HG03354 (cell line): Measurements from ENCODE around the gene PPEF2.
"Not testable (repeated sequence)": the region's sequence is repeated elsewhere in the genome, so short reads cannot be mapped to it uniquely, and the experiment has no call there.

Experiments
- ATAC-seq: cut with Tn5 transposase; IDR thresholded peaks from one replicate; pipeline ENCODE4 v1.9.1; 2021; ENCODE audit warnings: mild to moderate bottlenecking; ENCODE audit not compliant: unreplicated experiment, poor library complexity, severe bottlenecking

PPEF2 gene, protein sequence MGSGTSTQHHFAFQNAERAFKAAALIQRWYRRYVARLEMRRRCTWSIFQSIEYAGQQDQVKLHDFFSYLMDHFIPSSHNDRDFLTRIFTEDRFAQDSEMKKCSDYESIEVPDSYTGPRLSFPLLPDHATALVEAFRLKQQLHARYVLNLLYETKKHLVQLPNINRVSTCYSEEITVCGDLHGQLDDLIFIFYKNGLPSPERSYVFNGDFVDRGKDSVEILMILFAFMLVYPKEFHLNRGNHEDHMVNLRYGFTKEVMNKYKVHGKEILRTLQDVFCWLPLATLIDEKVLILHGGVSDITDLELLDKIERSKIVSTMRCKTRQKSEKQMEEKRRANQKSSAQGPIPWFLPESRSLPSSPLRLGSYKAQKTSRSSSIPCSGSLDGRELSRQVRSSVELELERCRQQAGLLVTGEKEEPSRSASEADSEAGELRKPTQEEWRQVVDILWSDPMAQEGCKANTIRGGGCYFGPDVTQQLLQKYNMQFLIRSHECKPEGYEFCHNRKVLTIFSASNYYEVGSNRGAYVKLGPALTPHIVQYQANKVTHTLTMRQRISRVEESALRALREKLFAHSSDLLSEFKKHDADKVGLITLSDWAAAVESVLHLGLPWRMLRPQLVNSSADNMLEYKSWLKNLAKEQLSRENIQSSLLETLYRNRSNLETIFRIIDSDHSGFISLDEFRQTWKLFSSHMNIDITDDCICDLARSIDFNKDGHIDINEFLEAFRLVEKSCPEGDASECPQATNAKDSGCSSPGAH

DNA sequence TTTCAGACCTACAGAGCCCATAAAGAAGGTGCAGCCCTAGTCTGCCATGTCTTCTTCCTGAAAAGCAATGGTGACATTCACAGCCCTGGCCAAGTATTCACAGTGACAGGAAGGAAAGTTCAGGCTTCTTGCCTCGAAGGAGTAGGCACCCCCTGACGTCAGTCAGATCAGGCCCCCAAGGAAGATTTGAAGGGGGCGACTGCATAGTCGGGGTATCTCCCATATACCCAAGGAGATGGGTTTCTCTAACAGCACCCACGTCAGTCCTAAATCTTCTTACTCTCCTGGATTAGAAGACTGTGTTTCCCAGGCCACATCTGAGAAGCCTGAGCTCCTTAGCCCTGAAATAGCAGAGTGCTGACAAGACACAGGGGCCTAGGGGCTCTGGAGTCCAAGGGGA, at the start of gene PPEF2:
PPEF2 (minus strand) TSS at position 101 of the 400 bp plus-strand sequence. CDS start 6,127 bp downstream, outside the sequence.
- ATAC-seq, result no peak

DNA sequence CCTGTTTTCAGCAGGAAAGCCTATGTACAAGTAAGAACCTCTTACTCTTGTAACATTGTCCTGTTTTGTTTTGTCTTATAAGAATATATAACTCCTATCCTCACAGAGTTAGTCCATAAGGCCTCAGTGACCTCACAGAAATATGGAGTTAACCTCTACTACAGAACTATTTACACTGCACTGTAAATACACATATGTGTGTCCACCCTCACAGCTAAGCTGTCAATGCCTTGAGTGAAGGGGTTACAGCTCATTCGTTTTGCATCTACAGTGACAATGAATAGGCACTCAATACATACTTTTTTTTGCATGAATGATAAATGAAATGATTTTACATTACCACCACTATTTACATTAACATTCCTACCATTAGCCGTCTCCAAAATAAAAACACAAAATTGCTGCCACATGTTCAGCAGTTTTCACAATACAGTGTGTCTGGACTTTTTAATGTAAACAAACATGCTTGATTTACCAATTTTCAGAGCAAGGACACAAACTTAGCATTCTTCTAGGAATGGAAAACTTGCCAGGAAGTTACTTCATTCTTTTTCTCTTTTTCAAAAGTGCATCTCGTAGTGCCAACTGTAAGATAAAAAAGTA, 48.1 kb upstream of the PPEF2 start:
- no peak for ATAC-seq

DNA sequence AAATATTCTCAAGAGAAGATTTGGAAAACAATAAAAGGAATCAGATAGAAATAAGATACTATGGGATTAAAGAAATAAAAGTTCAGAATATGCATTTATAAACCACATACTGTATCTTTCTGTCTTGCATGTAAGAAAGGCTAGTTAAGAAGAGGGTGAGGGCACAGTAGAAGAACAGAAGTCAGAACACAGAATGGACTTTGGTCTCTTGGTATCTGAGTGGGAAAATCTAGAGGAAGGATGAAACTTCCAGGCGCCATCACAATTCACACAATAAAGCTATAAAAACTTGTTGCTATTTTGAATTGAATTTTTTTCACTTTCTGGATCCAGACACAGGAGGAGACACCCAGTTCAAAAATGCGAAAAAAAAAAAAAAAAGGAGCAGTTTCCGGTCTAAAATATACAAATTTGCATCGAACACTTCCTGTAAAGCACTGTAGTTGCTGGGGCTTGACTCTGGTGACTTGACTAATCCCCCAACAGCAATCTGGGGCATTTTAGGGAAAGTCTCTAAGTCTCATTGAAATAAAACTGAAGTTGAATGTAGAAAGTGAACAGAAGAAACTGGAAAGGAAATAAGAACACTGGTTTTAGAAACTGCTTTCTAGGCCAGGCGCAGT, 46.7 kb upstream of the PPEF2 start:
- peak; percentile 87 for ATAC-seq

DNA sequence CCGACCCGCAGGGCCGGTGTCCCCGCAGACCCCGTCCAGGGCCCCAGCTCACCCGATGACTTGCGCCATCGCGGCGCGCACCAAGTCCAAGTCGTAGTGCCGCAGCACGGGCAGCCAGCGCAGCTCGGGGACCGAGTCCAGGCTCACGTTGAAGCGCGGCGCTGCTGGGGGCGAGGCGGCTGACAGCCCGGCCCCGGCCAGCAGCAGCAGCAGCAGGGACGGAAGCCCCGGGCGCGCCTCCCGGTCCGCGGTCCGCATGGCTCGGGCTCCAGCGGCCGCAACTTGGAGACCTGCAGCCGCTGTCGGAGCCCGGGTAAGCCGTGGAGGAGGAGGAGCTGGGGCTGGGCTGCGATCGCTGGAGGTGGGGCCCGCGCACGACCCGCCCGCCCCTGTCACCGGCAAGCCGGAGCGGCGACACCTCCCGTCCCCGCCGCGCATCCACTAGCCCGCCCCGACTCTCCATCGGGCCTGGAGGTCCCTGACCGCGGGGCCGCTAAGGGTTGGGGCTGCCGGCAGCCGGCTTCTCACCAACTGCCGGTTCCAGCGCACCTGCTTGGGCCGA, 38.5 kb upstream of the PPEF2 start, which contains the start of gene NAAA:
NAAA (minus strand) TSS at position 322 of the 562 bp plus-strand sequence; CDS start at position 258, 64 bp downstream.
- peak; percentile 77 for ATAC-seq

DNA sequence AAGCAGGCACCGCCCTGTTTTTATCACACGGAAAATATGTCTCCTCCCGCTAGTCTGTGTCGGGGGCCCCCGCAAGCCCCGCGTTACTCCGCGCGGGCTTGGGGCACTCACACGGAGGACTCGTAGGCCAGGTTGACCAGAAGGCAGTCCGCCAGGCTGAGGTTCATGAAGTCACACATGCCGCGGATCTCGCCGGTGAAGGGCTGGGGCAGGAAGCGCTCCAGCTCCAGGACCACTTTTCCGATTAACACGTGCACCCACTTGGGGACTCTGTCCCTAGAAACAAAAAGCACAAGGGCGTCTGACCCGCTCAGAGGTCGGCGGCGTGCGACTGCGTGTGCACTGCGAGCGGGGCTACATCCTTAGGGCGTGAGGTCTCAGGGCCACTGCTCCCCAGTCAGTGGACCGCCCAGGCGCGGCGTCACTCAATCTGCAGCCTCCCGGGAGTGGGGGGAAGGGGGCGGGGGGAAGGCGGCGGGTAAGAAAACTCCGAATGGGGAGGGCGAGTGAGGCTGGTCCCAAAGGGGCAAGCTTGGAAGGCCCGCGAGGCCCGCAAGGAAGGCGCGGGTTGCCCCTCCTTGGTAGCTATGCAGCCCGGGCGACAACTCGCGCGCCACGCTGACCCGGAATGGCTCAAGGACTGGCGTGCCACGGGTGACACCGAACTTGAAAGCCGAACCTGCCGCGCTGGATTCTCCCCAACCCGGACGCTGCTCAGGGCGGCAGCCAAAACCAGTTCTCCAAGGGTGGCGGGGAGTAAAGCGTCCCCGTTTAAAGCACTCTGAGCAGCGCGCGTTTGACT, 37.8 kb upstream of the PPEF2 start:
- ATAC-seq, result peak; percentile 70

DNA sequence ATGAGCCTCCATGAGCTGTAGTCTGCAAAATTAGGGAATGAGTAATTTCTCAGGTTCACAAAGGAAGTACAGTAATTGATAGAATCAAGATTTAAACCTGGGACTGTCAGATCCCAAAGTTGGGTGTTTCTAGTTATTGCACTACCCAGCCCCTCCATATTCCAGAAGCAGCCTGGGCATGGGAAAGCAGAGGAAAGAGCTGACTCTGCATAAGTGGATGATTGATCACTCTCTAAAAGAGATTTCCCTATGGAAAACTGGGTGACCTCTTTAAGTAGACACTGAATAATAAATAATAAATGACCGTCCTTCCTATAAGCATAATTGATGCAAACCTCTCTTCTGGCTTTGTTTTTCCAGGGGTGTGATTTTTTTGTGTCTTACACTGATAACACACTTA, 33.4 kb upstream of the PPEF2 start:
- no peak for ATAC-seq

DNA sequence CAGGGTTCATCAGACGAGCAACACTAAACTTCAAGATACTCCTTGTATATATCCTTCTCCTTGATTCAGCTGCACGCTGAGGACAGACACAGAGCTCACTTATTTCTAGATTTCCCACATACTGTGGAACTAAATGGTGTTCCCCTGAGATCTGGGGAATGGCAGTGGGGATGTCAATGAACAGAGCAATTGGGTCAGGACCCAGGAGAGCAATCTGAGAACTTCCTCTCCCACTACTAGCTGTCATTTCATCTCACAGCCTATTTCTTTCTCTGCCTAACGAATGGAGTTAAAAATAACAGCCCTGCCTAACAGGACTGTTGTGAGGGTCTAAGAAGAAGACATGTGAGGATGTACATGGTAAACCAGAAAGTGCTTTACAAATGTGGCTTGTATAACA, 27.9 kb upstream of the PPEF2 start:
- no peak for ATAC-seq

DNA sequence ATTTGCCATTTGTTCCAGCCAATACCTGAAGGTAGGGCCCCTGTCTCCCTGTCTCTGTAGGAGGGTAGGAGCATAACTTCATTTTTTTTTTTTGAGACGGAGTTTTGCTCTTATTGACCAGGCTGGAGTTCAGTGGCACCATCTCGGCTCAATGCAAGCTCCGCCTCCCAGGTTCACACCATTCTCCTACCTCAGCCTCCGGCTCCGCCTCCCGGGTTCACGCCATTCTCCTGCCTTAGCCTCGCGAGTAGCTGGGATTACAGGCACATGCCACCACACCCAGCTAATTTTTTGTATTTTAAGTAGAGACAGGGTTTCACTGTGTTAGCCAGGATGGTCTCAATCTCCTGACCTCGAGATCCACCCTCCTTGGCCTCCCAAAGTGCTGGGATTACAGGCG, 22.7 kb upstream of the PPEF2 start:
- ATAC-seq, result not testable (repeated sequence)

DNA sequence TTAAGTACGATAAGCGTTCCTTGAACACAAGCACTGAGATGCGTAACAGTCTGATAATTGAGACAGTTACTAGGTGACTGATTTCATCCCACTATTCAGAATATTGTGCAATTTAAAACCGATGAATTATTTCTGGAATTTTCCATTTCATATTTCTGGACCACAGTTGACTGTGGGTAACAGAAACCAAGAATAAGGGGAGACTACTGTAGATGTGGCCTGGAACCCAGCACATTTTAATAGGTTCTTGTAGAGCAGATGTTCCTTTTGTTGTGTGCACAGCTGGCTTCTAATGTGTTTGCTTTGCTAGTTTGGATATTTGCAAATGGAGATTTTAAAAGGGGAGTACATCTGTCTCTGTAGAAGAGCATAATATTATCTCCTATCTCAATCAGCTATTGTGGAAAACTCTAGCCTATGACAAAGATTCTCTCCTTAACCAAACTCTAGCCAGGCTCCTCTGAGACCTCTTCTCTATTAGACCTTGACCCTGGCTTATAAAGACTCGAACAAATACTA, 22.1 kb upstream of the PPEF2 start:
- no peak for ATAC-seq

DNA sequence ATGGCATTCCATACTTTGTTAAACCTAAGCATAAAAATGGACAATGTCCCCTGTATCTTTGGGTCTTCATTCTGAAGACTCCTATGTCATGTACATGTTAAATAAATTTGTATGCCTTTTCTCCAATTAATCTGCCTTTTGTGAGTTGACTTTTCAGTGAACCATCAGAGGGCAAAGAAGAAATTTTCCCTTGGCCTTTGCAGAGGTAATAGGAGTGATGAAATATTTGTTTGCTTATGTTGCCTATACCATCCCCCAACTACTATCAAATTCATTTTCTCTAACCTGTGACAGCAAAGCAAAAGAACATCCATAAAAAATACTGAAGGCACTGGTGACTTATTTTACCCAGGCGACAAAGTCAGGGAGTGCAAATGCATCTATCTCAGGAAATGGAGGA, 20.3 kb upstream of the PPEF2 start:
- no peak for ATAC-seq

DNA sequence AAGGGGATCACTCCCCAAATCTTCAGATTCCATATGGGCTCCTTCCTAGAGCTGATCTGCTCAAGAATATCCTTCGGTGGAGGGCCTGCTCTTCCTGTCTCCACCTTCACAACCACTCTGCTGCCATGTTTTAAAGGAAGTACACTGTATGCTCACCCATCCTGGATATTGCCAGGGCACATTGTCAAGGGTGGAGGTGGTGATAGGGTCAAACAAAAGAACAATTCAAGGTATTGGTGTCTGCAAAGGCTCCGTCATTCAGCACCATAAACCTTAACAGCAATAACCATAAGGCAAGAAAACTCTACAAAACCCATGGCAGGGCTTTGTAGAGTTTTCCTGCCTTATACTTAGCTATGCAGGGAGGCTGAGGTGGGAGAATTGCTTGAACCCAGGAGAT, 19.7 kb upstream of the PPEF2 start:
- ATAC-seq, result no peak

DNA sequence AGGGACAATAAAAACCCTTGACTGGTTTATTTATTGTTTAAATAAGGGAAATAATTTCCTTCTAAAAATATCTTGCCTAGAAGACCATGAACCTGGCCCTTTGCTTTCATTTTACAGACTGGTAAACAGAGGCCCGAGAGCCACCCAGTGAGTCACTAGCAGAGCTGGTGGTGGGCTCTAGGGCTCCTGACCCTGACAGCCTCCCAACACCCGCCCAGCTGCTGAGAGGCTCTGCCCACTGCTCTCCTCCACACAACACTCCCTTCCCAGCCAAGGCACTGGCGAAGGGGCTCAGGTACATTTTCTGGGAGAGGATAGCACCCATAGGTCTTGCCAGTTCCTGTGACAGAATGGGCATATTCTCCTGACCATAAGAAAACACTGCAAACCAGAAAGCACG, 18.1 kb upstream of the PPEF2 start:
- no peak for ATAC-seq

DNA sequence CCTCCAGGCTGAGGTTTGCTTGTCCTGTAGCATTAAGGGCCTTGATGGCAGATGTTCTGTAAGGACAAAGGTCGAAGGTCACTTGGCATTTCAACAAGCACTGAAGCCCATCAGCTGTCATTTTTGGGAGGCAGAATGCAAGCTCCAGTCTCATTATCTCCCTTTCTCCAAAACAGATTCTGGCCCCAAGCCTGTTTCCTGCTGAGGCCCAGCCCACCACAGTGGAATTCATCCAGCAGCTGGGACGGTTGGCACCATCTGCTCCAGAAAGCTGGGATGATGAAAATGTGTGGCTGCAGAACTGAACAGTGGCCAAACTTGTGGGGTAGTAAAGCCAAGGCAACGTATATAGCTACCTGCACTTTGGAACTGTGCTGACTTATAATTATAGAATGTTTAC, 17.7 kb upstream of the PPEF2 start:
- no peak for ATAC-seq

DNA sequence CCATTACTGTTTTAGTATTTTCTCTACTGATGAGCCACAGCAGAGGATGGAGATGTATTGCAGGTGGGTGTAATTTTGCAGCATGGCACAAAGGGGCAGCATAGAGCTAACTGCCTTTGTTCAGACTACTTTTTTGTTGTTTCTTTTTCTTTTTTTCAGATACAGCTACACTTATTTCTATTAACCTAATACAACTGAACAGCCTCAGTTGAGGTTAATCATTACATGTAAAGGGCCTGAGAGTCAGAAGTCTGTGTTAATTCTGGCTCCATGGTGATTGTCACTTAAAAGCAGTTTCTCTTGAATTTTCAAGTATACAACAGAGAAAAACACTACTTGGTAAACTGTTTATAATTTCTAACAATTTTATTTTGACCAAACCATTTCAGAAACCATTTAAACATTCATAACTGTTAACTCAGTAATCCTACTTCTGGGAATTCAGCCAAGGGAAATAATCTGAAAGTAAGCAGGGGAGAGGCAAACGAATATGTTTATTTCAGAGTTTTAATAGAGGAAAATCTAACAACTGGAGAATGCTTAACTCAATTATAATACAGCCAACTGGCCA, 13.9 kb upstream of the PPEF2 start:
- peak; percentile 73 for ATAC-seq

DNA sequence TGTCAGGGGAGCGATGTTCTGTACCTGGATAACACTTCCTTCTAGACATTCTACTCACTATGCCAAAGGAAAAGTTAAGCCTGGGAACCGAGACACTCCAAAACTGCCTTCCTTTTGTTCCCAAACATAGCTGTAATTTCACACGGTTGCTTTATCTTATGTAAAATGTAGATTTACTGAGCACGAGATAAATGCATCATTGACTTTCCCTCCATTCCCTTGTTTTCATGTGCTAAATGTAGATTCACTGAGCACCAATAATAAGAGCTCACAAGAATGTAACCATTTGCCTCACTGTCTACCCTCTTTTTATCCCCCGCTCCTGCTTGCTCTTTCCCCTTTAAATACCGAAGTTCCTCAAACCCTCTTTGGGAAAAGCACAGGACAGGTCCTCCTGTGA, 10.7 kb upstream of the PPEF2 start:
- no peak for ATAC-seq

DNA sequence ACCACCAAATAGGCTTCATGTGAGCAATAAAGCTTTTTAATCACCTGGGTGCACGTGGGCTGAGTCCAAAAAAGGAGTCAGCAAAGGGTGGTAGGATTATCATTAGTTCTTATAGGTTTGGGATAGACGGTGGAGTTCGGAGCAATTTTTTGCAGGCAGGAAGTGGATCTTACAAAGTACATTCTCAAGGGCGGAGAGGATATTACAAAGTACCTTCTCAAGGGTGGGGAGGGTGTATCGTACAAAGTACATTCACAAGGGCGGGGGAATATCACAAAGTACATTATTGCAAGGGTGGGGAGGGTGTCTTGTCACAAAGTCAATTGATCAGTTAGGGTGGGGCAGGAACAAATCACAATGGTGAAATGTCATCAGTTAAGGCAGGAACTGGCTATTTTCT, 8.6 kb upstream of the PPEF2 start:
- not testable (repeated sequence) for ATAC-seq

DNA sequence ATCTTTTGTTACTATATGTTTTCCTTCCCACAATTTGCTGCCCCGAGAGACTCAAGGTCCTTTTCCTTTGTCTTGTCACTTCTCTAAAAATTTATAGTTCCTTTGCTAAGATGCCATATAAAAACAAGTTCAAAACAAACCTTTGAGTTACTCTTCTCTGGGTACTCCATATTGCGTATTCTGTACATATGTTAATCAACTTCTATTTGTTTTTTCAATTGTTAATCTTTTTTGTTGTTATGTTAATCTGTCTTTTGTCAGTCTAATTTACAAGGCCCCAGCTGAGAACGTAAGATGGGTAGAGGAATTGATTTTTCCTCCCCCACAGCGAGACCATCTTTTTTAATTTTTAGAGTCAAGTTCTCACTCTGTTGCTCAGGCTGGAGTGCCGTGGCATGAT, 7.2 kb upstream of the PPEF2 start:
- ATAC-seq, result no peak

DNA sequence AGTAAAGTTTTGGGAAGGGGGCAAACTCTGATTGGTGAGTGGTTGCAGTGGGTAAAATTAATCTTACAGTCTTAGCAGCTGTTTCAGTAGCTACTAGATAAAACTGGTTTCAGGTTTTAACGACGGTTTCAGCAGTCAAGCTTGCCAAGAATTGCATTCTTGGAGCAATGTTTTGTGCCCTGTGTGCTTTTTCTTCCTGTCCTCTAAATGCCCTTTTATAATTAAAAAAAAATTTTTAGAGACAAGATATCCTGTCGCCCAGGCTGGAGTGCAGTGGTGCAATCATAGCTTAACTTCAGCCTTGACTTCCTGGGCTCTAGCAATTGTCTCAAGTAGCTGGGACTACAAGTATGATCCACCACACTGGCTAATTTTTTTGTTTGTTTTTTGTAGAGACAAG, 6.3 kb upstream of the PPEF2 start:
- ATAC-seq, result no peak

DNA sequence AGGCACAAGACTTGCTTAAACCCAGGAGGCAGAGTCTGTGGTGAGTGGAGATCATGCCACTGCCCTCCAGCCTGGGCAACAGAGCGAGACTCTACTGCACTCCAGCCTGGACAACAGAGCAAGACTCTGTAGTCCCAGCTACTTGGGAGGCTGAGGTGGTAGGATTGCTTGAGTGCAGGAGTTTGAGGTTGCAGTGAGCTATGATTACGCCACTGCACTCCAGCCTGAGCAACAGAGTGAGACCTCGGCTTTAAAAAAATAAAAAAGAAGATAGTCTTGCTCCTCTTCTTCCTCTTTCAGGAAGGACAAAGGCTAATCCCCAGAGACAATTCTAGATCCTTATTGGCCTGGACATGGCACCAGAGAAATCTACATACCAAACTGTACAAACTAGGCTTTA, 5.7 kb upstream of the PPEF2 start:
- no peak for ATAC-seq
